ENCODE data around the gene TDRD10.

The TDRD10 gene

DNA sequence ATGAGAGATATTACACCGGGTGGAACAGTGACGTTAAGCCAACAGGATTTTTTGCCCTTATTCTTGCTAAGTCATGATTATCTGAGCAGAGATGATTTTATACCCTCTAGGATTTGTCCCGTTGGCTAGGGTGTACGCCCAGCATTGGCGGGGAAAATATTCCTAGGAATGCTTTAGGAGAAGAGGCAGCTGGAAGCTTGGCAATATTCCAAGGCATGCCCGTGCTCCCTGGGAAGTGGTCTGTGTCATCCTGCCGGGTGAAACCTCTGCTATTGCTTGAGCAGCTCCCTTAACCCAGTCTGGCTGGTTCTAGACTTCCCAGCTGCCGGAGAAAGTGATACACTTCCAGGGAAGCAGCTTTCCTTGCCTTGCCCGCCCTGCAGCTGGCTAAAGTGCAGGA, 81.8 kb downstream of the TDRD10 start:
- peak; percentile 25 for DNase-seq

DNA sequence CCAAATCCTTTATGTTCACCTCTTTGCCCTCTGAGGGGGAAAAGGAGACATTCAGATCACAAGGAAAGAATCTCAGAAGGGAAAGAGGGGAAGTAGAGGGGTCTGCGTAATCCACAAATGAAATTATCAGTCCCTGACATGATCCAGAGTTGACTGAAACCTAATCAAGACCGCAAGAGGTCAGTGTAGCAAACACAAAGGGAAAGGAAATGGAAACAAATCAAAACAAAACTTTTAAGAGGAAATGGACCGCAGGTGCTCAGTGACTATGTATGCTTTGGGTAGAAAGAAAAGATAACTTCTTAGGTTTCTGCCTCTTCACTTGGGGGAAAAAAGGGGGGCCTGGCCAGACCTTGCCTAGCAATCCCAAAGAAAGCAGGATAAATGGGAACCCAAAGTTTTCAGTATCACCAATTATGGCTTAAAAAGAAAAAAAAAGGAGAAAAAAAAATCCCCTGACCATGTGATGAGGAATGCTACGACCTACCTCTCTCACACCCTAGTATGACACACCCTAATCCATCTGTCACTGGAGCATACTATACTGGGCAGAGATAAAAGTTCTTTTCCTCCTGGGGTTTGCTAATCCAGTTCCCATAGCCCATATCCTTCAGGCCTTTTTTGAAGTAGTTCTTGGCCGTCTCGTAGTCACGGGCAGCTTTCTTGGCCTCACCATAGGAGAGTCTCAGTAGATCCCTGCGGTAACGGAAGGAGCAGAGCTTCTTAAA, 82.4 kb downstream of the TDRD10 start:
- no peak for DNase-seq

DNA sequence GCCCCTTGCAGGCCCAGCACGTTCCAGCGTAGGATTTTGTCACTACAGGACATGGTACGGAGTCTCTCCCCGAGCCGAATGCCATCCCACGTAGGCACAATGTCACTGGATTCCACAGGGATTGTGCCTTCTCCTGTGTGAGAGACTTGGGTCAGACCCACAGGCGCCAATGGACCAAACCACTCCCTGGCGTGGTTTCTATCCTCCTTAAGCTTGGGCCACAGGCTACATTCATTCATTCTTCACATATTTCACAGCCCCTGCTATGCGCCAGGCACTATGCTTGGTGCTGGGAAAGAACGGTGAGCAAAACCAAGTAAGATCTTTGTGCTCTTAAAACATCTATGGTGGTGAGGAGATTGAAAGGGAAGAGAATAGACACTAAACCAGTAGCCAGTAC, 84.2 kb downstream of the TDRD10 start:
- DNase-seq = no peak

DNA sequence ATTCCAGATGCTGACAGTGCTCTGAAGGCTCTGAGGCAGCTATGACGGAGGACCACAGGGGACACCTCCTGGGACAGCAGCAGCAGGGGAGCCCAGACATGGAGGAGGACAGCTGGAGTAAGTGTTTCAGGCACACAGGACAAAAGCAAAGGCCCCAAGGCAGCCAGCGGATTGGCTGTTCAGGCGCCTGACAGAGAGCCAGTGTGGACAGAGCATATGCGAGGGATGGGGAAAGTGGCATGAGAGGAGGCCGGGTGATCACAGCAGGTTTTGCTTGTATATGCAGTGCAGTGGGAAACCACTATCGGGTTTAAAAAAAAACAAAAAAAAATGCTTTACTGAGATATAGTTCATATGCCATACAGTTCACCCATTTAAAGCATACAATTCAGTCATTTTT, 84.6 kb downstream of the TDRD10 start:
- DNase-seq = no peak

DNA sequence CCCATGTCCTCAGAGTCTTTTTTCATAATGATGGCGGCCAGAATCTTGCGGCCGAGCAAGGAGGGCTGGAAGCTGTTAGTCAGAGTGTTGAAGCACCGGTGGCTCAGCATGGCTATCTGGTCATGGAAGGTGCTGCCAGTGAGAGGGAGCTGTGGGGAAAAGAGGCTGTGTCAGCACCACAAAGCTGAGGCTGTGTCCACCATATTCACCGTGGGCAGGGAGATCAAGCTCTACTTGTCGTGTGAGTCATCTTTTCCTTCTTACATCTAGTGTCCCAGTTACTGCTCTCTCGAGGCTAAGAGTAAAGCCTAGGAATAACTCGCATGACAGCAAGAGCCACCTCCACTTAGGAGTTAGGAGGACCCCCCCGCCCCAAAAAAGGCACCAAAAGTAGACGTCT, 87.8 kb downstream of the TDRD10 start:
- DNase-seq = no peak

DNA sequence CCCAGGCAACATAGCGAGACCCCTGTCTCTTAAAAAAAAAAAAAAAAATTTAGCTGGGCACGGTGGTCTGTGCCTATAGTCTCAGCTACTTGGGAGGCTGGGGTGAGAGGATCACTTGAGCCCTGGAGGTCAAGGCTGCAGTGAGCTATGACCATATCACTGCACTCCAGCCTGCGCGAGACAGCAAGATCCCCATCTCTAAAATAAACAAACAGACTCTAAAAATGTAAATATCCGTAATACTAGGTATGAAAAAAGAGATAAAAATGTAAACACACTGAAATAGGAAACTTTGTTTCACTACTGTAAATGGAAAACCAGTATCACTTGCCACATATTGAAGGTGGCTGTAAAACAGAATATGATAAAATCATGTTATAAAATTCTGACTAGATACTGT, 88.7 kb downstream of the TDRD10 start:
- DNase-seq = no peak

DNA sequence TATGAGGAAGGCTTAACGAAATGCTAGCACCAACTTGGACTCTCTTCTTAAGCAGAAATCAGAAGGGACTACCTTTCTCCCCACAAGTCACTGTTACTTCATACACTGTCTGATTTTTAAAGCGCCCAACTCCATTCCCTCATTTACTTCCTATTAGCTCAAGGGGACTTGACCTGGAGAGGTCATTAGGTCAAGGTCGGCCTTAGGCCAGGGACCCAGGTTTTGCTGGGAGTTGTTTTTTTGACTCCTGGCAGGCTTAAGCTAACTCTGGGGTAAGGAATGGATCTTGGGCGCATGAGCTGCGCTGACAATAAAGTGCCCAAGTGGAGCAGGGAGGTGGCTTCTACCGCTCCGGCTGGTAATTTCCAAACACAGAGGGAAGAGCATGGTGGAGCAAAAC, 89.2 kb downstream of the TDRD10 start:
- no peak for DNase-seq

DNA sequence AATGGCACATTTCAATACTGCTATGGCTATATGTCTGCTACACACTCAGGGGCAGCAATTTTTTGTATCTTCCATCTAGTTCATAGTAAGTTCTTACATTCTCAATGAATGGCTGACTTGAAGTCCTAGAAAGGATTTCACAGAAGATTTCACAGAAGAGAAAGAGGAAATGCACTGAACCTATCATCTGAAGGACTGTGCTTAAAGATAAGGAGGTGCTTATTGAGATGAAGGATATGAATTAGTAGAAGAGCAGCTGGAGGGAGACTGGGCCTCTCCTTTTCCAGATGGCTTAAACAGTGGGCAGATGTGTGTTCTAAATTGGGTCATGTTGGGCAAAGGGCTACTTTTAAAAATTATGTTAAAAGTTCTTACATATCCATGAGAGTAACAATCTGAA, 91.4 kb downstream of the TDRD10 start:
- no peak for DNase-seq

DNA sequence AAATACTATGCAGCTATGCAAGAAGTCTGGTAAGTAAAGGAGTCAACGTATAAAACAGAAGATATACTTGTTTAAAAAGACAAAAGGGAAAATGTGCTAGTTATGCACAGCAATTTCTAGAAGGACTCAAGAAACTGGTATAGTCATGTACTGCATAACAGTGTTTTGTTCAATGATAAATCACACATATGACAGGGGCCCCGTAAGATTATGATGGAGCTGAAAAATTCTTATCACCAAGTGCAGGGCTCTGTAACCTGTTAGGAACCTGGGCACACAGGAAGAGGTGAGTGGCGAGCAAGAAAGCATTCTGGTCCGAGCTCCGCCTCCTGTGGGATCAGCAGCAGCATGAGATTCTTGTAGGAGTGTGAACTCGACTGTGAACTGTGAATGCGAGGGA, 92.8 kb downstream of the TDRD10 start:
- no peak for DNase-seq

DNA sequence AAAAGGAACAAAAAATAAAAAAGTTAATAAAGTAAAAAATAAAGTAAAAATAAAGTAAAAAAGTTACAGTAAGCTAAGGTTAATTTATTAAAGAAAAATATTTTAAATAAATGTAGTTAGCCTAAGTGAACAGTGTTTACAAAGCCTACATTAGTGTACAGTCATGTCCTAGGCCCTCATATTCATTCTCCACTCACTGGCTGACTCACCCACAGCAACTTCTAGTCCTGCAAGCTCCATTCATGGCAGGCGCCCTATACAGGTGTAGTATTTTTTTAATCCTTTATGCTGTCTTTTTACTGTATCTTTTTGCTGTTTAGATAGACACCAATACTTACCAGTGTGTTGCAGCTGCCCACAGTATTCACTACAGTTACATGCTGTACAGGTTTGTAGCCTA, 93.6 kb downstream of the TDRD10 start:
- DNase-seq = no peak
